ENCODE results near the gene METTL25B.

The METTL25B gene

DNA sequence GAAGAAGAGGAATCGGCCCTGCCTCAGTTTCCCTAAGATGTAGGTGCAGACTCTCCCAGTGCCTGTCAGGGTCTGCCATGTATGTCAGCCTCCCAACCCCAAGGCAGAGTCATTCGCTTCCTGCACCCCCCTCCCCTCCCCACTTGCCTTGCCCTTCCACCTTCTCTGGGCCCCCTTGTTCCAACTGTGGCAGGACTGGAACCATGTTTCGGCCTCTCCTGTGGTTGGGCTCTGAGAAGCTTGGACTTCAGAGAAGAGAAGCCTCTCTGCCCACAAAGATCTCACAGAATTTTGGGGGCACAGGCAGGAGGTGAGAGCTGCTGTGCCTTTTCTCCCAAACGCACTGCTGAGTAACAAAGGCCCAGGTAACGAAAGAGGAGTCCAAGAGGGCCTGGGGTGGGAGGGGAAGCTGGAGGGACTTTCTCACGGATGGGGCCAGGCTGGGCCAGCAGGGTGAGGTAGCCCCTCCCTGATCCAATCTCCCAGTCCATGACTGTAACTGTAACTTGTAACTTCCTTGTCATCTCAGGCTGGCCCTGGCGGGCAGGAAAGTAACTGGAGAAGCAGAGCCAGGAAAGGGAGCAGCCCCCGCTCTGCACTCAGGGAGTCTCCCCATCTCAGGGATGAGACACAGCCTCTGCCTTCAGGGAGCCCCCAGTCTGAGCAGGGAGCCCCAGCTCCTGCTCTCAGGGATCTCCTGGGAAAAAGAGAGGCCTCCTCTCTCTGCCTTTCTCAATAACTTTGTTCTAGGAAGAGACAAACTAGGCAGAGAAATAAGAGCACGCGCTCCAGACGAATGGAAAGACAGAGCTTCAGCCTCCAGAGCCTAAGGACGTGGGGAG, 34.2 kb upstream of the METTL25B start:
- no peak overlapping the region for H3K27ac ChIP-seq
- TF ChIP-seq, protein P1, sequence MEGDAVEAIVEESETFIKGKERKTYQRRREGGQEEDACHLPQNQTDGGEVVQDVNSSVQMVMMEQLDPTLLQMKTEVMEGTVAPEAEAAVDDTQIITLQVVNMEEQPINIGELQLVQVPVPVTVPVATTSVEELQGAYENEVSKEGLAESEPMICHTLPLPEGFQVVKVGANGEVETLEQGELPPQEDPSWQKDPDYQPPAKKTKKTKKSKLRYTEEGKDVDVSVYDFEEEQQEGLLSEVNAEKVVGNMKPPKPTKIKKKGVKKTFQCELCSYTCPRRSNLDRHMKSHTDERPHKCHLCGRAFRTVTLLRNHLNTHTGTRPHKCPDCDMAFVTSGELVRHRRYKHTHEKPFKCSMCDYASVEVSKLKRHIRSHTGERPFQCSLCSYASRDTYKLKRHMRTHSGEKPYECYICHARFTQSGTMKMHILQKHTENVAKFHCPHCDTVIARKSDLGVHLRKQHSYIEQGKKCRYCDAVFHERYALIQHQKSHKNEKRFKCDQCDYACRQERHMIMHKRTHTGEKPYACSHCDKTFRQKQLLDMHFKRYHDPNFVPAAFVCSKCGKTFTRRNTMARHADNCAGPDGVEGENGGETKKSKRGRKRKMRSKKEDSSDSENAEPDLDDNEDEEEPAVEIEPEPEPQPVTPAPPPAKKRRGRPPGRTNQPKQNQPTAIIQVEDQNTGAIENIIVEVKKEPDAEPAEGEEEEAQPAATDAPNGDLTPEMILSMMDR (IDR thresholded peaks at IDR 0.05): no peak
- TF ChIP-seq ZFX (IDR thresholded peaks at IDR 0.05; ENCODE audit: borderline replicate concordance): no peak

DNA sequence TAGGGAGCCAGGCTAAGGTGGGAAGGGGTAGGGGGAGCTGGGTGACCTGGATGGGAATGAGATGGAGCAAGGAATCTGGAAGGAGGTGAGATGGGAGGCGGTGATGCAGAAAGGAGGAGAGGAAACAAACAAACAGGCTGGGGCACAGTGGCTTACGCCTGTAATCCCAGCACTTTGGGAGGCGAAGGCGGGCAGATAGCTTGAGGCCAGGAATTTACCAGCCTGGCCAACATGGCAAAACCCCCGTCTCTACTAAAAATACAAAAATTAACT, 33.6 kb upstream of the METTL25B start:
- no peak overlapping the region for H3K27ac ChIP-seq
- TF ChIP-seq, protein P1 (IDR thresholded peaks at IDR 0.05): no peak
- no peak for TF ChIP-seq ZFX (IDR thresholded peaks at IDR 0.05; ENCODE audit: borderline replicate concordance)

DNA sequence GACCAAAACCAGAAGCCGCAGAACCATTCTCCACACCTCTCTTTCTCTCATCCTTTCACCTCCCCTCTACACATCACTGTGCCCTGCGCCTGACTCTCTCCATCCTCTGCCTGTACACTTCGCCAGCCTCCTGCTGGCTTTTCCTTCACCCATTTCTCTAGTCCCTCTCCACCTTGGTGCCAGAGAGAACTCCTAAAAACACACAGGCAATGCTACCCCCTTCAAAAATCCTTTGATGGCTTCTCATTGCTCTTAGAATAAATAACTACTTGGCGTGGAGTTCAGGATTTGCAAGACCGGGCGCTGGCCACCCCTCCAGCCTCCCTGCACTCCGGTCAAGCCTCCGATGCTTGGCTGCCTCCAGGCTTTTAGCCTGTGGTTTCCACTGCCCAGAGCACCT, 31.5 kb upstream of the METTL25B start:
- H3K27ac ChIP-seq: no peak overlapping the region
- TF ChIP-seq ZFX (IDR thresholded peaks at IDR 0.05; ENCODE audit: borderline replicate concordance): no peak
- TF ChIP-seq, protein P1 (IDR thresholded peaks at IDR 0.05): no peak

DNA sequence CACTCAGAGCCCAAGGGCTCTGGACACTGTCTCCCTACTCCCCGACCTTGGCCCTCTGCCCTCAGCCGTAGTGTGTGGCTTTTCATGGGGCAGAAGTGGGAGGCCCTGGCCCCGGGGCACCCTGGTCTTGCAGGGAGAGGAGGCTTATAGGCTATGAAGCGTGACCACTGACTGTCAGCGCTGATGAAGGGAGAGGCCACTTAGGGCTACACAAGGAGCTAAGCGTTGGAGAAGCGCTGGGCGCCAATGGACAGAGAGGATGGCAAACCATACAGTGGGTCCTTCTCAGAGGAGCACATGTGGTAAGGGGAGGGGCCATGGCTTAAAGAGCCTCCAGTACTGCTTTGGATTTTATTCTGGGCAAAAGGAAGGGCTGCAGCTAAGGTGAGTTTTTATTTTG, 30.8 kb upstream of the METTL25B start:
- no peak overlapping the region for H3K27ac ChIP-seq

DNA sequence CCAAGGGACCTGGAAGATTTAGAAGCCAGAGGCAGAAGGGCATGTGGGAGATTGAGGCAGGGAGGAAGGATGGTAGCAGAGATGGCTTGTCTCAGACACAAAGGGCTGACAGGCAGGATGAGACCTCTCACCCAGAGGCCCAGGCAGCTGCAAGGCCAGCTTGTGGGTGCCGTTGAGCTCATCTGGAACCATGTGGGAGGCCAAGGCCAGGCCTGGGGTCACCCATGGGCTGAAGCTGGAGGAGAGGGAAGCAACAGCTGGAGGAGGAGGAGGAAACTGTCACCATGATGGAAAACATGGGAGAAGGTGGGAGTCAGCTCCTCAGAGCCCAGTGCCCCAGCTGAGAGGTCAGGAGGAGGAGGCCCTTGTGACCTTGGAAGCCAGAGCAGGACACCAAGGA, 29.3 kb upstream of the METTL25B start:
- TF ChIP-seq, protein P1 (IDR thresholded peaks at IDR 0.05): no peak
- TF ChIP-seq ZFX (IDR thresholded peaks at IDR 0.05; ENCODE audit: borderline replicate concordance): no peak
- no peak overlapping the region for H3K27ac ChIP-seq

More for the DNA sequence above, 30.8 kb upstream of the METTL25B start:
- TF ChIP-seq ZFX (IDR thresholded peaks at IDR 0.05; ENCODE audit: borderline replicate concordance): no peak
- TF ChIP-seq, protein P1 (IDR thresholded peaks at IDR 0.05): no peak

DNA sequence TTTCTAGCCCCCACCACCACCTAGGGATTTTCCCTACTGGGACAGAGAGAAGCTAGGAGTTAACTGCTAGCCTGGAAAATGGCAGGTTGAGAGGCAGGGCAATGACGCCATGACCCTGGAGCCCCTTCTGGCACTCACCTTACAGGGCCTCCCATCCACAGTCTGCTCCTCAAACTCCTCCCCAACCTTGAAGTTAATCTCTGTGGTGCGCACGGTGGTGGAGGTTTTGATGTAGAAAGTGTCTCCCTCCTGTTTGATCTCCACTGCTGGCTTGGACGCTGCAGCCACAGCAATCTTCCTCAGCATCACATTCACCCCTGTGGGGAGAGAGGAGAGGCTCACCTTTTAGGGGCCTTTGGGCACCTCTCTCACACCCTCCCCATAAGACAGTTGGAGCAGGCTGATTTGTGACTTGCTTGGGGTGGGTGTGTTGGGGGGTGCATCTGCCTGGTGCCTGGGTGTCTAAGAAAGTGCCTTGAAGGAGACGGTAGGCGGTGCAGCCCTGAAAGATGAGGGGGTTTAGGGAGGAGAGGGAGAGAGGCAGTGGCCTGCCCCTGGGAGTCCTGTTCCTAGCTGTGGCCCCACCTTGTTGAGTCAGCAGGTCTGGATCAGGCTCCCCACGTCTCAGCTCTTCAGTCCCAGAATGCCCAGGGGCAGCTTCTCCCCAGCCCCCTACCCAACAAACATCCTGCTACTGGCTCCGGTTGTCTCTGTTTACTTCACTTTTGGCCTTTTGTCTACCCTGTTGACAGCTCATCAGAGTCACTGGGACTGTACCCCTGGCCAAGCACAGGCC, 27.3 kb upstream of the METTL25B start:
- TF ChIP-seq, protein P1 (IDR thresholded peaks at IDR 0.05): no peak
- TF ChIP-seq ZFX (IDR thresholded peaks at IDR 0.05; ENCODE audit: borderline replicate concordance): no peak
- H3K27ac ChIP-seq: no peak overlapping the region

DNA sequence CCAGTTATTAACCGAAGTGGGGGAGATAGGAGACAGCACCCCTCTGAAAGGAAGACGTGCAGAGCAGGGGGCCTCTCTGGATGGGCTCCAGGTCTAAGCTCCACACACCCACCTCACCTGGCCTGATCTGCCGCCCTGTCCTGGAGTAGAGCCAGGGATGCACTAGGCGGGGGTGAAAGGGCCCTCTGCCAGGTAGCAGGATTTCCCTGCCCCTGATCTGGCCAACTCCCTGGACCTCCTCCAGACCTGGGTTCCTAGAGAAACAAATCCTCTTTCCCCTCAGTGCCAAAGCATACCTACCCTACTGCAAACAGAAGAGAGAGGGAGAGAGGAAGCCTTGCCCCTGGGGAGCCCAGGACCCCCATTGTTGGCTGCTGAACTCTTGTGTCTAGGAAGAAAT, 24.9 kb upstream of the METTL25B start:
- TF ChIP-seq ZFX (IDR thresholded peaks at IDR 0.05; ENCODE audit: borderline replicate concordance): no peak
- TF ChIP-seq, protein P1 (IDR thresholded peaks at IDR 0.05): no peak
- H3K27ac ChIP-seq: no peak overlapping the region

Measured in 22Rv1 (cell line).